SK-N-MC (cell line): ENCODE measurements around the gene PCLO.
"Not testable (repeated sequence)": the region's sequence is repeated elsewhere in the genome, so short reads cannot be mapped to it uniquely, and the experiment has no call there.

Experiments
- EZH2 ChIP-seq: fragments of 200-600 bp; sonication (generic); IDR thresholded peaks from one replicate; pipeline ENCODE4 v1.6.1; 2017; ENCODE audit warnings: antibody characterized with exemption
- POLR2AphosphoS5 ChIP-seq: IDR thresholded peaks from 2 replicates; pipeline ENCODE4 v1.6.1; 2012; ENCODE audit warnings: mild to moderate bottlenecking, low read depth, low read length, borderline replicate concordance

DNA sequence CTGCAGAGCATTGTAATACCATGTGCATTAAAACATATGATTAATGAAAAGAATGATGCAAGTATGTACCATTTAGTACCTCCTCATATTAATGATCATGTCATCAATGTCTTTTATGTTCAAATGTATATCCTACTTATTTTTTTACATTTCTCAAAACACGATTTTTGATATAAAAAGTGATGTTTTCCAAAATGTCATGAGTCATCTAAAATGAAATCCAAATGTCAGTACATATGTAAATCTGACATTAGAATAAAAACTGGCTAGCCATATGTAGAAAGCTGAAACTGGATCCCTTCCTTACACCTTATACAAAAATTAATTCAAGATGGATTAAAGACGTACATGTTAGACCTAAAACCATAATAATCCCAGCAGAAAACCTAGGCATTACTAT is 261.6 kb downstream of the PCLO start:
- not testable (repeated sequence) for TF ChIP-seq POLR2AphosphoS5, EZH2
